GM12875 (cell line): ENCODE measurements around the gene VAMP2.

ENCODE experiments used
- H3K4me3 ChIP-seq: one replicate; pipeline ENCODE4 v1.5.1; 2011; ENCODE audit warnings: low read depth, low read length, control low read depth
- CTCF ChIP-seq: IDR thresholded peaks from 2 replicates; pipeline ENCODE4 v1.5.1; 2011; ENCODE audit warnings: low read depth, mild to moderate bottlenecking, control low read depth, inconsistent platforms, low read length, moderate library complexity, borderline replicate concordance; ENCODE audit not compliant: insufficient read depth

The VAMP2 gene

GRCh38 chr17:8123695-8124349 lies 38.9 kb downstream of the VAMP2 start, which contains the start of gene HES7:
HES7 (minus strand) TSS chr17:8124106; CDS start chr17:8124084, 22 bp downstream.
- H3K4me3 ChIP-seq: peak within 1 kb of the TSS; percentile 59
- TF ChIP-seq CTCF: no peak

- peak overlapping the region; percentile 59 for H3K4me3 ChIP-seq
Observed at GRCh38 chr17:8122924-8123694, 39.6 kb downstream of the VAMP2 start.

GRCh38 chr17:8122422-8122923 lies 40.3 kb downstream of the VAMP2 start:
- no peak for TF ChIP-seq CTCF
- H3K4me3 ChIP-seq: peak overlapping the region; percentile 59

More at GRCh38 chr17:8122924-8123694, 39.6 kb downstream of the VAMP2 start:
- no peak for TF ChIP-seq CTCF

- TF ChIP-seq CTCF: peak; percentile 83
- peak overlapping the region; percentile 59 for H3K4me3 ChIP-seq
Observed at GRCh38 chr17:8121681-8122421, 40.9 kb downstream of the VAMP2 start.

- H3K4me3 ChIP-seq: peak overlapping the region; percentile 59
- TF ChIP-seq CTCF: no peak
Observed at GRCh38 chr17:8121407-8121680, 41.4 kb downstream of the VAMP2 start.

GRCh38 chr17:8120520-8121406 lies 42.0 kb downstream of the VAMP2 start:
- peak; percentile 45 for TF ChIP-seq CTCF
- H3K4me3 ChIP-seq: peak overlapping the region; percentile 59
